Measurements from ENCODE around the gene TMEM150C. TPM values are rescaled to one million over a fixed set of nuclear protein-coding genes. Genes with fewer than 3 reads are reported as not detected.
A peak's percentile ranks its signal among the peaks of the same experiment; 100 is the strongest.
"Not testable (repeated sequence)": the region's sequence is repeated elsewhere in the genome, so short reads cannot be mapped to it uniquely, and the experiment has no call there.

TMEM150C gene
- total RNA-seq, 1 donor from 2014 or later = 19.1 TPM

DNA sequence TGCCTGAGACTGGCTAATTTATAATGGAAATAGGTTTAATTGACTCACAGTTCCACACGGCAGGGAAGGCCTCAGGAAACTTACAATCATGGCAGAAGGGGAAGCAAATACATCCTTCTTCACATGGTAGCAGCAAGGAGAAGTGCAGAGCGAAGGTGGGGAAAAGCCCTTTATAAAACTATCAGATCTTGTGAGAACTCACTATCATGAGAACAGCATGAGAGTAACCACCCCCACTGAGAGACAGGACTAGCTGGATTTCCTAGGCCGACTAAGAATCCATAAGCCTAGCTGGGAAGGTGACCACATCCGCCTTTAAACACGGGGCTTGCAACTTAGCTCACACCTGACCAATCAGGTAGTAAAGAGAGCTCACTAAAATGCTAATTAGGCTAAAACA lies 88.7 kb downstream of the TMEM150C start:
- not testable (repeated sequence) for DNase-seq

DNA sequence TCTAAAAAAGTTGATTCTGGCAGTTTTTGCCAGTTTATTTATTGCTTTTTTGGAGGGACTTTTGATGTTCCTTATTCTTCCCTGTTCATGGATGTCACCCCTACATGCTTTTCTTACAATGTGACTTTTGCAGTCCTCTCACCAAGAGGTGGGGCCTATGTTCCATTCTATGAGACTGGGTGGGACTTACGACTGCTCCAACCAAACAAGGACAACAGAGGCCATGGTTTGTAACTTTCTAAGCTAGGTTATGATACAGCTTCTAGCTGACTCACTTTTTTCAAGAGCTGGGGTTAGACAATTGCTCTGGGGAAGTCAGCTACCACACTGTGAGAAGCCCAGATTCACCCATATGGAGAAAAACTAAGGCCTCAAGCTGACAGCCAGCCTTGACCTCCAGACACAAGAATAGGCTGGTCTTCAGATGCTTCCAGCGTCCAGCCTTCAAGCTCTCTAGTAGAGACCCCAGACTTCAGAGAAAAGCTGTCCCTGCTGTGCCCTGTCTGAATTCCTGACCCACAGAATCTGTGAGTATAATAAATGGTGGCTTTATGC lies 91.9 kb downstream of the TMEM150C start:
- peak; percentile 52 for DNase-seq

DNA sequence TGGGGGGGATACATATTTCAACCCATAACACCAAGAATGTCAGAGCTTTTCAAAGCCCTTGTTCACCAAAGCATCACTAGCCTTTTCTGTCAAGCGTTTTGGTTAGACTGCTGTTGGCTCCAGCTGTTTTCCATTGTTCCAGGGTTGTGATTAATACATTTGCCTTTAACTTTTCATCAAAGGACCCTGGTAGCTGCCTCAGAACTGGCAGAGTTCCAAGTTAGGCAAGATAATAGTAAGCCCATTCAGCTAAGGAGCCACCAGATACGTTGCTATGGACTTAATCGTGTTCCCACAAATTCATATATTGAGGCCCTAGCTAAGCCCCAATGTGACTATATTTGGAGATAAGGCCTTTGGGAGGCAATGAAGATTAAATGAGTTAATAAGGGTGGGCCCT lies 94.3 kb downstream of the TMEM150C start:
- peak; percentile 75 for DNase-seq

- DNase-seq = no peak
Observed at GRCh38 chr4:82463221-82463620, 98.6 kb downstream of the TMEM150C start.

GRCh38 chr4:82462415-82462831 lies 99.4 kb downstream of the TMEM150C start:
- DNase-seq = peak; percentile 89

DNA sequence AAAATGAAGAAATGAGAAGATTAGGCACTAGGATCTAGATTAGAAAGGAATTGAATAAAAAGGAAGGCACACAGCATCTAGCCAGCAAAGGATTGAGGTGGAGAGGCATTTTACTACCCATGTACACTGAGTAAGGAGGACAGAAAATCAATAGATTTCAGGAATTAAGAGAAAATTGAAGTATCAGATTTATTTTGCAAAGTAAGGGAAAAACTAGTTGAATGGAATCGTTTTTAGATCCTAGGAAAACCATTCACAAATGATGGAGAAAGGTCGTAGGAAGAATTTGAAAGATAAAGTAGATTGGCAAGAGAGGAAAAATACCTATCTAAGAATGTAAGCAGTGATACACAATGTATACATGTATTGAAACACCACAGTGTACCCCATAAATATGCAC lies 100.1 kb downstream of the TMEM150C start:
- DNase-seq = no peak

DNA sequence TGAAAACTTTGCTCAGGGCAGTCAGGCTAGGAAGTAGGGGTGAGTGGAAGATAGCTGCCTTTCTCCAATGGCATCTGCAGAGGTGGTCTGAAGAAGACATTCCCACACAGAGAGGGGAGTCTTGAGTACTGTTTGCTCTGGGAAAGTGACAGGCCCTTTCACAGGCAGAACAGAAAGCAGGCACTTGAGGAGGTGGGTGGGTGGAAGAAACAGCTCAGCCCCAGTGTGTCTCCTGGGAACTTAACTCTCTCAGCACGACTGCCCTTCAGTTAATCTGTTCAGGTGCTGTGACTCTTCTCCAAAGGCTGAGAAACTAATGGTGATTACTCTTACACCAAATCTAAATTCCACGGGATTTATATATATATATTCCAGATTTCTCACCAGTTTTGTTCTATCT lies 103.1 kb downstream of the TMEM150C start:
- DNase-seq = no peak

- DNase-seq = peak; percentile 46
Observed at GRCh38 chr4:82457266-82457665, 104.5 kb downstream of the TMEM150C start.

- no peak for DNase-seq
Observed at GRCh38 chr4:82452026-82452425, 109.8 kb downstream of the TMEM150C start.

DNA sequence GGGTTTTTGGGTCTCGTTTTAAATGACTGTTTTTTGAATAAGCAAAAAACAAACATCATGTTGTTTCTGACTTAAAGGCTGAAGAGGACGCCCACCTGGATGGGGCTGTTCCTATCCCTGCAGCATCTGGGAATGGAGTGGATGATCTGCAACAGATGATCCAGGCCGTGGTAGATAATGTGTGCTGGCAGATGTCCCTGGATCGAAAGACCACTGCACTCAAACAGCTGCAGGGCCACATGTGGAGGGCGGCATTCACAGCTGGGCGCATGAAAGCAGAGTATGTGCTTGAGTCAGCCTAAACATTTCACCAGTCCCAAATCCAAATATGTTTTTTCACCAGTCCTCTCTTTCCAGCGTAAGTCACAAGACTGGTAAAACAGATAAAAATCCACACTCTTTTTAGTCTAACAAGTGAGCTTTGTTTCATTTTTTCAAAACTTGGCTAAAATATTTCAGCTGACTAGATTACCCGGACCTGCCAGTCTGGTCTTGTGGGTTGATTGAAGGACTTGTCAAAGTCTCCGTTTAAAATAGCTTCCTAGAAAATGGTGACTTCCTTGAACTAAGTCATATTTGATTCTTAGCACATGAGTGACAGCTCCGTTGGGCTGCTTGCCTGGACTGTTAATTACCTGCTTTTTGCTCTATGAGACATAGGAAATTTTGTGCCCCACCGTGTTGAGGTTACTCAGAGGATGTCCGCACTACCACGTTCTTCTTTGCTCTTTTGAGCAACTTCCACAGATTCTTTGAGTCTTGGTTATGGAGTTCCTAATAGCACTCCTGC lies 110.6 kb downstream of the TMEM150C start:
- no peak for DNase-seq

DNA sequence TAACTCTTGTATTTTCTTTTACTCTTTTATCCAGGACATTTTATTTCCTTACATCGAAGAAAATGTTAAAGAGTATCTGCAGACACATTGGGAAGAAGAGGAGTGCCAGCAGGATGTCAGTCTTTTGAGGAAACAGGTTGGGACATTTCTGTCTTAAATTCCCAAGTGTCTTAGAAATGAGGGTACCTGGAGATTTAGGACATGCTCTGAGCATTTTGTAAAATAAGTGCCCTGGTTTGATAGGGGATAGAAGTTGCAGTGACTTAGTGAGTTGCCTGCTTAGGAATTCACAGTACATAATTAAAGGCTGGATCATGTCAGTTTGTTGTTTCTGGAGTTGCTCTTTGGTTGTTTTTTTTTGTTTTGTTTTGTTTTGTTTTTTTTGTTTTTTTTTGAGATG lies 113.9 kb downstream of the TMEM150C start:
- DNase-seq = no peak

GRCh38 chr4:82439088-82439487 lies 122.7 kb downstream of the TMEM150C start:
- DNase-seq = no peak

DNA sequence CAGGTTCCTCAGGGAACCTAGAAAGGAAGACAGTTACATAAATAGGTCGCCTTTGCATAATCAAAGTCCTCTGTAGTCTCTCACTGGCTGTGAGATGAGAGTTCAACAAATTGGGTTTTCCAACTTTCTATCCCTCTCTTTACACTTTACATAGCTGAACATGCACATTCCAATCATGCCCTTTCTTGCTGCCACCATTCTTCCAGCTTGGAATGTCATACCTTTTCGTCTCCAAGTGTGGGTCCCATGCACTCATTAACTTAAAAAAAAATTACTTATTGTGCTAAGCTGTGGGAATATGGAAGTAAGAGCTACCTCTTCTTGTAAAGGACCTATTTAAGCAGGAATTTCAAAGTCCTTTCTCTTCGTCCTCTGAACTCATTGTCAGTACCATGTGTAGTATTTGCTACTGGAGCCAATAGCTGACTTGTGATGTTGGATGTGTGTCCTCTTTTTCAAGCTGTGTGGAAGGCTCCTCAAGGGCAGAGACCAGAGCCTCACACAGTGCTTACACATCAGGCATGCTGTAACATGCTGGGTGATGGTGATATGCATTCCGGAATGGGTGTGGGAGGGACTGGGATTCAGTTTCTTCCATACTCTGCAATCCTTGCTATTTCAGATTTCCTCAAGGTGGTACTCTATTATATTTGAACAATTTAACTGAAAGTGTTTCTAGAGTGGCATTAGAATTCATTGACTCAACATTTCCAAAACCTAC lies 124.3 kb downstream of the TMEM150C start:
- DNase-seq = no peak

GRCh38 chr4:82436780-82437179 lies 125.0 kb downstream of the TMEM150C start:
- no peak for DNase-seq

DNA sequence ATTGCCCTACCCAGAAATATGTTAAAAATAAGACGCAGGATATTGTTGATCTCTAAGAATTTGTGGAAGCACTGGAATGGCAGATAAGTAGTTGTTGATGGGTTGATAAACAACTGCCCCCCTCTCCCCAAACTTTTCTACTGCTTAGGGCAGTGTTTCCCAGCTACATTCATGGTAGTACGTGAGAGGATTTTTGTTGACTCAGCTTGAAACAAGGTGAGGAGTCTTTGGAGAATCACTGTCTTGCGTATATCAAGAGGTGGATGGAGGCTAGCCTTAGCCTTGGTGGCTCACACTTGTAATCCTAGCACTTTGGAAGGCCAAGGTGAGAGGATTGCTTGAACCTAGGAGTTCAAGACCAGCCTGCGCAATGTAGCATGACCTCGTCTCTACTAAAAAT lies 125.7 kb downstream of the TMEM150C start:
- DNase-seq = no peak

DNA sequence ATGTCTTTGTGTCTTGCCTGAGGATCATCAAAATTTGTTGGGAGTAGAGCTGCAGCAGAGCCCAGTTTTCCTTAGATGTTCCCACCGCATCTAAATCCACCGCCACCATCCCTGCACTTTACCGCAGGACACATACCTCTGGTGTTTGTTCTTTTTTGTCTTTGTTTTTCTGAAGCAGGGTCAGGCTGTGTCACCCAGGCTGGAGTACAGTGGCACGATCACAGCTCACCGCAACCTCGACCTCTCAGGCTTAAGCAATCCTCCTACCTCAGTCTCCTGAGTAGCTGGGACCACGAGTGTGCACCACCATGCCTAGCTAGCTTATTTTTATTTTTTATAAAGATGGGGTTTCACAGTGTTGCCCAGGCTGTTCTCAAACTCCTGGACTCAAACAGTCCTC lies 126.8 kb downstream of the TMEM150C start:
- DNase-seq = no peak

- no peak for DNase-seq
Observed at GRCh38 chr4:82433791-82434190, 128.0 kb downstream of the TMEM150C start.

Other genes with a start within 250 kb of the TMEM150C start
- gene HNRNPD, start 188.0 kb downstream of the TMEM150C start, total RNA-seq = 35.6 and 75.4 TPM in 2 replicates
- 166 and 184 TPM in 2 replicates for gene HNRNPDL, start 131.5 kb downstream of the TMEM150C start, total RNA-seq
- gene ENOPH1, start 131.4 kb downstream of the TMEM150C start, total RNA-seq = 43.6 and 56.7 TPM in 2 replicates
- 55.6 and 60.1 TPM in 2 replicates for gene SCD5, start 236.8 kb upstream of the TMEM150C start, total RNA-seq